ENCODE data around the gene TCOF1. TPM values are rescaled to one million over a fixed set of nuclear protein-coding genes. Genes with fewer than 3 reads are reported as not detected.

TCOF1 gene
- total and polyA plus RNA-seq, 2 donors (not counting 3 experiments of a cell fraction or from before 2014, with no cell fraction given) = 11.2 to 52.0 TPM

GRCh38 chr5:150394912-150395687, 37.6 kb downstream of the TCOF1 start:
- Histone ChIP-seq H4K20me1 (replicated peaks; ENCODE audit: control insufficient read depth, extremely low read depth, insufficient read depth, low read length) (no peaks in the 10 kb centered on the region), H3K4me1 (ENCODE audit: control insufficient read depth, extremely low read depth, insufficient read depth, low read length) (no peaks in the 10 kb centered on the region), H3K4me3 (replicated peaks in 1 of 3; ENCODE audit: insufficient read depth in 1 of 3, low read depth in 1 of 3, low read length in 3 of 3) (no peak overlapping the region), H2AFZ (ENCODE audit: low read depth, low read length) (no peak overlapping the region), H3K27ac (ENCODE audit: insufficient read depth, low read depth, low read length) (no peak overlapping the region), H3K27me3 (ENCODE audit: control insufficient read depth in 2 of 2, insufficient read depth in 2 of 2, low read length in 2 of 2) (no peaks in the 10 kb centered on the region), H3K9ac (replicated peaks; ENCODE audit: extremely low read depth, insufficient read depth, low read length) (no peak overlapping the region), H3K4me2 (ENCODE audit: insufficient read depth, low read length) (no peak overlapping the region), H3K9me1 (replicated peaks; ENCODE audit: control insufficient read depth, extremely low read depth, insufficient read depth, low read length) (no peaks in the 10 kb centered on the region), H3K79me2 (ENCODE audit: control insufficient read depth, insufficient read depth, low read length) (no peaks in the 10 kb centered on the region), H3K36me3 (ENCODE audit: control insufficient read depth in 2 of 2, extremely low read depth in 1 of 2, insufficient read depth in 2 of 2, low read length in 2 of 2) (peaks cover 8 to 48% of the 10 kb centered on the region in 2 experiments), H3K9me3 (replicated peaks; ENCODE audit: control insufficient read depth, insufficient read depth, low read length) (no peaks in the 10 kb centered on the region)
- TF ChIP-seq JUN (IDR thresholded peaks at IDR 0.05; ENCODE audit: borderline replicate concordance, insufficient read depth, insufficient read length, low read depth) (no peak), MYC (IDR thresholded peaks at IDR 0.05; ENCODE audit: low read depth, low read length) (no peak), CTCF (IDR thresholded peaks at IDR 0.05; ENCODE audit: extremely low read depth in 1 of 2, insufficient read depth in 1 of 2, low read depth in 1 of 2, low read length in 2 of 2) (no peak), FOS (IDR thresholded peaks at IDR 0.05; ENCODE audit: borderline replicate concordance, insufficient read depth, low read length) (no peak), EZH2 (IDR thresholded peaks at IDR 0.05; ENCODE audit: borderline replicate concordance, low read depth, low read length, severe bottlenecking) (no peak), POLR2A (IDR thresholded peaks at IDR 0.05; ENCODE audit: low read depth, low read length) (no peak), GATA2 (IDR thresholded peaks at IDR 0.05; ENCODE audit: insufficient read depth, insufficient read length, low read depth, low read length) (no peak), POLR2AphosphoS5 (IDR thresholded peaks at IDR 0.05; ENCODE audit: insufficient read depth, low read depth, low read length) (no peak)
- TF ChIP-seq, protein P1, sequence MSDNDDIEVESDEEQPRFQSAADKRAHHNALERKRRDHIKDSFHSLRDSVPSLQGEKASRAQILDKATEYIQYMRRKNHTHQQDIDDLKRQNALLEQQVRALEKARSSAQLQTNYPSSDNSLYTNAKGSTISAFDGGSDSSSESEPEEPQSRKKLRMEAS (IDR thresholded peaks at IDR 0.05; ENCODE audit: insufficient read depth, insufficient read length) = no peak
- CTCF ChIA-PET = interaction anchor here (0.7 to 6.1 kb wide), 2 partner anchors 13 to 40 kb away, joined by 3 to 70 read pairs; no protein-coding TSS in a partner anchor
- POLR2A ChIA-PET = interaction anchor here (0.7 kb wide), 1 partner anchor 154 kb away, joined by 5 read pairs; no protein-coding TSS in a partner anchor
- FAIRE-seq = no peak
- dilution Hi-C loops (cut with MboI; ENCODE audit: extremely low pct_ligation_motif_present, low sequenced_read_pairs) (no loop called here), intact Hi-C loops (cut with micrococcal nuclease) (no loop called here)
- no TSS peak for BruUV-seq (replicated peaks)
- no peak for DNase-seq (ENCODE audit: low read depth, low spot score)

All from endothelial cell of umbilical vein (primary cell).